Activated naive CD8-positive, alpha-beta T cell treated with anti-CD3 and anti-CD28 coated beads, Interleukin-2, amount 10 ng/mL, durations not matched to agents 7 days and 5 days (primary cell): ENCODE data around the gene TRIM17. TPM values are rescaled to one million over a fixed set of nuclear protein-coding genes. Genes with fewer than 3 reads are reported as not detected.

Experiments used
- ATAC-seq: fragments of 150-1000 bp; cut with Tn5 transposase; one replicate; pipeline ENCODE4 v1.10.0; 2021; ENCODE audit warnings: low read depth, moderate library complexity
- POLR2A ChIA-PET: fragments of 350-600 bp; sonication (Branson Sonifier 250); formaldehyde crosslinking; loops from one replicate; lab custom pipeline; 2021; ENCODE audit warnings: antibody characterized with exemption; lab: Charles Lee
- DNase-seq: peaks from one replicate; pipeline ENCODE4 v3.0.0; 2021
- H3K27ac Mint-ChIP-seq: one replicate; pipeline ENCODE4 v1.8.0; 2022; ENCODE audit warnings: mild to moderate bottlenecking, mixed read lengths
- H3K27me3 Mint-ChIP-seq: one replicate; pipeline ENCODE4 v1.8.0; 2022; ENCODE audit warnings: mild to moderate bottlenecking, moderate library complexity, mixed read lengths
- H3K36me3 Mint-ChIP-seq: one replicate; pipeline ENCODE4 v1.8.0; 2021; ENCODE audit warnings: mild to moderate bottlenecking, mixed read lengths
- H3K4me1 Mint-ChIP-seq: one replicate; pipeline ENCODE4 v1.8.0; 2021; ENCODE audit warnings: mixed read lengths
- H3K4me3 Mint-ChIP-seq: one replicate; pipeline ENCODE4 v1.8.0; 2022; ENCODE audit warnings: mild to moderate bottlenecking, moderate library complexity, mixed read lengths
- H3K9me3 Mint-ChIP-seq: one replicate; pipeline ENCODE4 v1.8.0; 2021; ENCODE audit warnings: mixed read lengths
- total RNA-seq, 2 experiments: library from RNA; stranded (reverse); gene quantifications; one replicate each; pipeline ENCODE4 v1.2.3, GENCODE V29; 2021

Gene TRIM17
- total RNA-seq, 2 experiments from 2014 or later: 3.4 to 4.3 TPM

GRCh38 chr1:228457017-228457395 is 40.3 kb upstream of the TRIM17 start:
- POLR2A ChIA-PET: interaction anchor here (0.7 to 6.9 kb wide), 23 partner anchors 9 to 375 kb away, joined by 3 to 107 read pairs (median 7); partner anchors contain the start of genes ARF1, GUK1, RNF187 and TRIM11
- Mint-ChIP-seq H3K4me3 (peak overlapping the region; percentile 98), H3K27me3 (no peaks in the 10 kb centered on the region), H3K36me3 (peaks cover 11% of the 10 kb centered on the region), H3K9me3 (no peaks in the 10 kb centered on the region), H3K27ac (peak overlapping the region; percentile 98), H3K4me1 (peaks cover 37% of the 10 kb centered on the region)
- DNase-seq: no peak
- no peak for ATAC-seq

DNA sequence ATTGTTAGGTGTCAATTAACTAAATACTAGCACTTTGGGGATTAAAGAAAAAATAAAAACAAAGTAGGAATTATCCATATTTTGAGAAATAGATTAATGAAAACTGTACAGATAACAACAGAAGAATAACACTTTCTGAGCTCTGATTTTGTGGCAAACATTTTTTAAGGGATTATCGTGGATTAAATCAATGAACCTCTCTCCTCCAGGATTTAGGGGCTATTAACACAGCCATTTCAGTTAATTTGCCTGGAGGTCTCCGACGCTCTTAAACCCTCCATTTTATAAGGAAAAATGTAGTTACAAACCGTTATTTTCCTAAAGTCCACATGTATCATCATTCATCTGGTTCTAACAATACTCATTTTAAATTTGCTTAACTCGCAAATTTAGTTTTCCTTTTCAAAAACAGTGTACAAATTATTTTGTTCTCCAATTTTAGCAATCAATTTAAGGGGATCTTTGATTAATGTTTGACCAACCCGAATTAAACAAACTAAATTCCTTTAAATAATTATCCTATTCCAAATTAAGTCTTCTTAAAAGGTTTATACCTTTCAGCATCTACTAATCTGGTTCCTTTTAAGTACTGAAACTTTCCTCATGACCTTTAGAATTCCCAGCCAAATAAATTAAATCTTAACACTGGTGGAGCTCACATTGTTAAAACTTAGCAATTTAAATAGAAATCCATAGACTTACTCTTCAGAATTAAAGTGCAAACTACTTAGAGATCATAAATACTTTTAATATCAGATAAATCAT is 39.8 kb upstream of the TRIM17 start:
- POLR2A ChIA-PET: interaction anchor here (0.9 to 6.9 kb wide), 10 partner anchors 8 to 313 kb away, joined by 4 to 107 read pairs (median 14); partner anchors contain the start of genes RNF187 and TRIM11
- H3K4me1 Mint-ChIP-seq: peaks cover 33% of the 10 kb centered on the region
- peaks cover 11% of the 10 kb centered on the region for H3K36me3 Mint-ChIP-seq
- ATAC-seq: no peak
- H3K9me3 Mint-ChIP-seq: no peaks in the 10 kb centered on the region
- no peak for DNase-seq
- H3K4me3 Mint-ChIP-seq: peak overlapping the region; percentile 98
- peak overlapping the region; percentile 98 for H3K27ac Mint-ChIP-seq
- no peaks in the 10 kb centered on the region for H3K27me3 Mint-ChIP-seq

DNA sequence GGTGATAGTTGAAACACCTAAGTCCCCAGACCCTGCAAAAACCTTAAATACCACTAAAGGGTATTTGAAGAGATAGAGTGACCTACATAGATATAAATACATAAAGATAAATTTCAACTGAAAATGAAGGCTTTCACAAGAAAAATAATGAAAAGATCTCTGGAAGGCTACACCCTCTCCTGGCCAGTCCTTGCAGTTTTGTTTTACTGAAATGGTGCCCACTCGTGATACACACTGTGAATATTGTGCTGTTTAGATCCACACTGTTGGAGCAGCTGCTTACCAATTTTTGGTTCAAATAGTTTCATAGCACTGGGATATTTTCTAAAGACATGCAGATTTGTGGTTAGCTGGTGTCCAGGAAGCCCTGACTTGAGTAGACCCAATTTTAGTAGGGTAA is 39.1 kb upstream of the TRIM17 start:
- ATAC-seq (no peak), DNase-seq (no peak)
- Mint-ChIP-seq H3K27ac (no peak overlapping the region), H3K27me3 (no peaks in the 10 kb centered on the region), H3K9me3 (no peaks in the 10 kb centered on the region), H3K4me3 (peak overlapping the region; percentile 65), H3K36me3 (peaks cover 11% of the 10 kb centered on the region), H3K4me1 (peaks cover 27% of the 10 kb centered on the region)
- POLR2A ChIA-PET: interaction anchor here (1.3 to 6.9 kb wide), 4 partner anchors 9 to 313 kb away, joined by 4 to 107 read pairs (median 20); partner anchors contain the start of gene TRIM11

GRCh38 chr1:228454238-228454637 is 37.6 kb upstream of the TRIM17 start:
- Mint-ChIP-seq H3K36me3 (peaks cover 10% of the 10 kb centered on the region), H3K27me3 (peaks cover under 1% of the 10 kb centered on the region), H3K4me3 (no peak overlapping the region), H3K4me1 (peaks cover 30% of the 10 kb centered on the region), H3K27ac (no peak overlapping the region), H3K9me3 (no peaks in the 10 kb centered on the region)
- DNase-seq: no peak
- no peak for ATAC-seq
- POLR2A ChIA-PET: interaction anchor here (1.1 to 6.9 kb wide), 2 partner anchors 12 to 49 kb away, joined by 4 to 107 read pairs; partner anchors contain the start of gene TRIM11

DNA sequence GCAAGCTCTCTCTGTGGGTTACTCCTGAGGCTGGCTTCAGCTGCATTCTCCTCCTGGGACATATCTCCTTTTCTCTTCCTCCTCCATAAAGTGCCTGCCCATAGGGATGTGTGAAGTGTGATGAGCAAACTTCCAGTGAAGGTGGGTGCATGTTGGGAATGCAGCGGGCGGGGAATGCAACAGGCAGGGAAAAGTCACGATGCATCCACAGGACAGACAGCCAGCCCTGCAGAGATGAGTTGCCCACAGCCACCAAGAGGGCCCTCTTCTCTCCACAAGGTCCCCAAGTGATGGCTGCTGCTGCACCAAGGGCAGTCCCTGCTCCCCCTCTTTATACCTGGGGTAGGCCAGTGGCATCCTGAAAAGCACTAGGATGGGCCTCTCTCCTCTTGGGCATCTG is 37.0 kb upstream of the TRIM17 start:
- peaks cover 5% of the 10 kb centered on the region for H3K27me3 Mint-ChIP-seq
- POLR2A ChIA-PET: no interaction called here
- peaks cover 30% of the 10 kb centered on the region for H3K4me1 Mint-ChIP-seq
- peaks cover 9% of the 10 kb centered on the region for H3K36me3 Mint-ChIP-seq
- no peaks in the 10 kb centered on the region for H3K9me3 Mint-ChIP-seq
- ATAC-seq: no peak
- no peak for DNase-seq
- peak overlapping the region; percentile 59 for H3K27ac Mint-ChIP-seq
- no peak overlapping the region for H3K4me3 Mint-ChIP-seq

DNA sequence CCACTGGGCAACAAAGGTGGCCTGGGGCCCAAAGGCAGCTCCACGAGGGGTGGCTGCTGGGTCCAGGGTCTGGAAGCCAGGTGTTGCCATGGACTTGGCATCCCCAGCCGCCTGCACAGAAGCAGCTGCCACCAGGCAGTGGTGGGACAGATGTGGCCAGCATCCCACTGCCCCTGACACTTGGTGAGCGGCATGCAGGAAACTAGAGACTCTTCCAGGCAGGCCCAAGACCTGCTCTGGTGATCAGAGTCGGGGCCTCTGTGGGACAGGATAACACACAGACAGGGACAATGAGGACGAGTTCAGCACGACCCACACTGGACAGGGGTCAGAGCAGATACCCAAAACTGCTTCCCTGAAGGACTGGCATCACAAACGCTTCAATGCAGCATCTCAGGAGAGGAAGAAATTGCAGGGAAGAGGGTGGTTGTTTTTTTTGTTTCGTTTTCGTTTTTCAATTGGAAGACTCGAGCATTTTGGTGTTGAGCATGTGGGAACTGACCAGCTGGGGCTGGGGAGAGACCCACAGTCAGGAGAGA is 36.4 kb upstream of the TRIM17 start:
- H3K9me3 Mint-ChIP-seq: no peaks in the 10 kb centered on the region
- ATAC-seq: no peak
- H3K4me3 Mint-ChIP-seq: no peak overlapping the region
- POLR2A ChIA-PET: no interaction called here
- peaks cover 8% of the 10 kb centered on the region for H3K36me3 Mint-ChIP-seq
- peak overlapping the region; percentile 9 for H3K27ac Mint-ChIP-seq
- DNase-seq: no peak
- H3K27me3 Mint-ChIP-seq: peaks cover 8% of the 10 kb centered on the region
- peaks cover 27% of the 10 kb centered on the region for H3K4me1 Mint-ChIP-seq

- DNase-seq: no peak
- Mint-ChIP-seq H3K27me3 (peaks cover 14% of the 10 kb centered on the region), H3K4me3 (no peak overlapping the region), H3K27ac (peak overlapping the region; percentile 4), H3K4me1 (peaks cover 27% of the 10 kb centered on the region), H3K9me3 (no peaks in the 10 kb centered on the region), H3K36me3 (peaks cover 8% of the 10 kb centered on the region)
- no peak for ATAC-seq
- POLR2A ChIA-PET: interaction anchor here (0.7 kb wide), 2 partner anchors 12 to 46 kb away, joined by 3 to 6 read pairs; partner anchors contain the start of gene TRIM11
Observed at GRCh38 chr1:228452194-228453021, 35.7 kb upstream of the TRIM17 start.

DNA sequence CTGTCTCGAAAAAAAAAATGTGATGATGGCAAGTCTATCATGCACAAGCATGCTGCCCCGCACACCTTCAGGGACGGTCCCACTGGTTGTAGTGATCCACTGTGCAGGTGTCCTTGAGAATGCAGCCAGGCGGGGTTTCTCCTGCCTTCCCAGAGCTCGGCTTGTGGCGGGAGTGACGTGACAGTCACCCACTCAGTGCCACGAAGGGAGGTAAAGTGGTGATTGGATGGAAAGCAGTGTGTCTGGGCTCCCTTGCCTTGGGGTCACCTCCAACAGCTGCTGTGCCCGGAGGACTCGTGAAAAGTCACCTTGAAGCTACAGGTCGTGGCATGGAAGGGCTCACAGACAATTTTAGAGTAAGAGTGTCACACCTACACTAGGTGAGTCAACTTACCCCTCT is 33.5 kb upstream of the TRIM17 start:
- Mint-ChIP-seq H3K27ac (no peak overlapping the region), H3K36me3 (peaks cover 7% of the 10 kb centered on the region), H3K4me3 (no peak overlapping the region), H3K27me3 (peaks cover 33% of the 10 kb centered on the region), H3K9me3 (no peaks in the 10 kb centered on the region), H3K4me1 (peaks cover 28% of the 10 kb centered on the region)
- ATAC-seq (no peak), DNase-seq (no peak)
- POLR2A ChIA-PET: interaction anchor here (1.0 to 1.2 kb wide), 2 partner anchors 14 to 617 kb away, joined by 4 read pairs; no protein-coding TSS in a partner anchor

- Mint-ChIP-seq H3K27ac (no peak overlapping the region), H3K9me3 (no peaks in the 10 kb centered on the region), H3K36me3 (no peaks in the 10 kb centered on the region), H3K27me3 (peaks cover 50% of the 10 kb centered on the region), H3K4me1 (peaks cover 21% of the 10 kb centered on the region), H3K4me3 (no peak overlapping the region)
- DNase-seq (no peak), ATAC-seq (no peak)
- POLR2A ChIA-PET: interaction anchor here (0.5 kb wide), 1 partner anchor 41 kb away, joined by 3 read pairs; no protein-coding TSS in a partner anchor
Observed at GRCh38 chr1:228448372-228448771, 31.7 kb upstream of the TRIM17 start.

GRCh38 chr1:228446852-228447251 is 30.2 kb upstream of the TRIM17 start:
- ATAC-seq (no peak), DNase-seq (no peak)
- no peaks in the 10 kb centered on the region for H3K9me3 Mint-ChIP-seq
- peaks cover 65% of the 10 kb centered on the region for H3K27me3 Mint-ChIP-seq
- no peak overlapping the region for H3K4me3 Mint-ChIP-seq
- H3K4me1 Mint-ChIP-seq: peaks cover 18% of the 10 kb centered on the region
- H3K36me3 Mint-ChIP-seq: no peaks in the 10 kb centered on the region
- H3K27ac Mint-ChIP-seq: no peak overlapping the region
- POLR2A ChIA-PET: interaction anchor here (1.1 to 1.4 kb wide), 3 partner anchors 11 to 40 kb away, joined by 3 to 8 read pairs (median 3); partner anchors contain the start of gene TRIM11

- peak; percentile 50 for DNase-seq
- peaks cover 68% of the 10 kb centered on the region for H3K27me3 Mint-ChIP-seq
- H3K36me3 Mint-ChIP-seq: no peaks in the 10 kb centered on the region
- no peaks in the 10 kb centered on the region for H3K9me3 Mint-ChIP-seq
- H3K4me3 Mint-ChIP-seq: peak overlapping the region; percentile 75
- peak overlapping the region; percentile 7 for H3K27ac Mint-ChIP-seq
- peak; percentile 85 for ATAC-seq
- POLR2A ChIA-PET: interaction anchor here (1.3 to 1.4 kb wide), 2 partner anchors 12 to 39 kb away, joined by 3 to 8 read pairs; partner anchors contain the start of gene TRIM11
- H3K4me1 Mint-ChIP-seq: peaks cover 18% of the 10 kb centered on the region
Observed at GRCh38 chr1:228445843-228446650, 29.4 kb upstream of the TRIM17 start.

GRCh38 chr1:228445490-228445842 is 28.8 kb upstream of the TRIM17 start:
- Mint-ChIP-seq H3K27ac (peak overlapping the region; percentile 7), H3K4me3 (peak overlapping the region; percentile 75), H3K27me3 (peaks cover 71% of the 10 kb centered on the region), H3K4me1 (peaks cover 18% of the 10 kb centered on the region), H3K9me3 (no peaks in the 10 kb centered on the region), H3K36me3 (no peaks in the 10 kb centered on the region)
- POLR2A ChIA-PET: interaction anchor here (1.3 to 1.4 kb wide), 2 partner anchors 12 to 39 kb away, joined by 3 to 8 read pairs; partner anchors contain the start of gene TRIM11
- DNase-seq: no peak
- no peak for ATAC-seq
